OCI-LY1 (cell line): ENCODE measurements around the gene CDCA3.

Source experiments
- CTCF ChIP-seq: fragments of 200-600 bp; sonication (generic), shearing (Covaris generic); IDR thresholded peaks from 2 replicates; pipeline ENCODE4 v1.5.1; 2017; ENCODE audit warnings: mild to moderate bottlenecking, antibody characterized with exemption, low read length, moderate library complexity, mixed read lengths
- EZH2 ChIP-seq: fragments of 200-600 bp; sonication (generic), shearing (Covaris generic); IDR thresholded peaks from 2 replicates; pipeline ENCODE4 v1.8.0; 2017; ENCODE audit warnings: borderline replicate concordance, mixed run types, mild to moderate bottlenecking, antibody characterized with exemption, low read length, moderate library complexity, mixed read lengths

- TF ChIP-seq CTCF (no peak), EZH2 (no peak)
These were observed 5.7 kb downstream of the CDCA3 start for GRCh38 chr12:6845395-6845794.
